GM12801 (cell line): ENCODE measurements around the gene RGS2.

Experiments
- TF ChIP-seq, protein P1 (sequence below): IDR thresholded peaks from one replicate; pipeline ENCODE4 v1.5.1; 2011; ENCODE audit warnings: control low read depth; ENCODE audit not compliant: insufficient read length; ENCODE audit errors: extremely low read depth

The RGS2 gene

DNA sequence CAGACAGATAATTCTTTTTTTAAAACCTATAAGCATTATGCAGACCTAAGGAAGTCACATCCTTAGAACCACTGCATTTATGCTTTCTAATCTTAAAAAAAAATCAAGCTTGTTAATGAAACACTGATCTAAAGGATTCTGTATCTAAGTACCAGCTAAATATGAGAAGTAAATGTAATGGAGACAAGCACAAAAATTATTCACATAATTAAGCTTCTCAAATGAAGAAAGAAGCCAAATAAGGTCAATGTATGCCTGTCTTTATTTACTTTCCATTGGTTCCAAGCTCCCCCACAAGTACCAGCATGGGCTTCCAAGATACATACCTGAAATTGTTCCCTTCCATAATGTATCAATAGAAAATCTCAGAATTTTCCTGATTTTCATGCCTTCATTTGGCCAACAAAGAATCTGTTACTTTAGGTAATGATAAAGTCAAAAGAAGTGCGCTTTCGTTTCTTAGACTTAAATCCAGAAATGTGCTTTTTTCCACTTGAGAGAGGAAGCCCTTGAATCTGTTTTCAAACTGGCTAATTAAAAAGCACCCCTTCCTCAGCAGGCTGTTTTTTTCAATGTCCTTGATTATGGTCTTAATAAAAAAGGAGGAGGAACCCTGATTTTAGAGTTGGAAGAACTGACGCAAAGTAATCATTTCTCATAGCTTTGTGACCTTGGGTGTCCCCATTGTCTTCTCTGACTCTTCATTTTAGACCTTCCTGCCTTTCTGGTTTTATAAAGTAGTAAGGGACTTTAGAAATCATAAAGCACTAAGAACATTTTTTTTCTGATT is 3.8 kb downstream of the RGS2 start:
- TF ChIP-seq, protein P1, sequence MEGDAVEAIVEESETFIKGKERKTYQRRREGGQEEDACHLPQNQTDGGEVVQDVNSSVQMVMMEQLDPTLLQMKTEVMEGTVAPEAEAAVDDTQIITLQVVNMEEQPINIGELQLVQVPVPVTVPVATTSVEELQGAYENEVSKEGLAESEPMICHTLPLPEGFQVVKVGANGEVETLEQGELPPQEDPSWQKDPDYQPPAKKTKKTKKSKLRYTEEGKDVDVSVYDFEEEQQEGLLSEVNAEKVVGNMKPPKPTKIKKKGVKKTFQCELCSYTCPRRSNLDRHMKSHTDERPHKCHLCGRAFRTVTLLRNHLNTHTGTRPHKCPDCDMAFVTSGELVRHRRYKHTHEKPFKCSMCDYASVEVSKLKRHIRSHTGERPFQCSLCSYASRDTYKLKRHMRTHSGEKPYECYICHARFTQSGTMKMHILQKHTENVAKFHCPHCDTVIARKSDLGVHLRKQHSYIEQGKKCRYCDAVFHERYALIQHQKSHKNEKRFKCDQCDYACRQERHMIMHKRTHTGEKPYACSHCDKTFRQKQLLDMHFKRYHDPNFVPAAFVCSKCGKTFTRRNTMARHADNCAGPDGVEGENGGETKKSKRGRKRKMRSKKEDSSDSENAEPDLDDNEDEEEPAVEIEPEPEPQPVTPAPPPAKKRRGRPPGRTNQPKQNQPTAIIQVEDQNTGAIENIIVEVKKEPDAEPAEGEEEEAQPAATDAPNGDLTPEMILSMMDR, result no peak

DNA sequence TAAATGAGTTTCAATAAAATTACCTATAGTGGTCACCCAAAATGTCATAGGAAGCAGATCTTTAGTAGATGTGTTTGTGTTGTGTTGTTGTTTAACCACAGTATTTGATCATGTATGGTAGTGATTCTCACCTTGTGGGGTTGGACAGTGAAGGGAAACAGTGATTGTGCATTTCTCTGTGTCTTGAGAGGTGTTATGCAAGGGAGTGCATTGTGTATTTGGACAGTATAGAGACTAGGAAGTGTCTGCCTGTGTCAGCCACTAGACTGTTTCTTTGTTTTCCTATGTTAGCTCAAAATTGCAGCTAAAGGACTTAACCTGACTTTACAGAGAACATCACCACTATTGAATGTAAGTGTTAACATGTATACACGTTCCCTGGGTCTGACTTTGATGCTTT is 6.0 kb downstream of the RGS2 start:
- TF ChIP-seq, protein P1, result no peak

GRCh38 chr1:192817246-192817645 is 8.4 kb downstream of the RGS2 start:
- TF ChIP-seq, protein P1, result no peak

GRCh38 chr1:192821296-192821695 is 12.5 kb downstream of the RGS2 start:
- TF ChIP-seq, protein P1, result no peak

DNA sequence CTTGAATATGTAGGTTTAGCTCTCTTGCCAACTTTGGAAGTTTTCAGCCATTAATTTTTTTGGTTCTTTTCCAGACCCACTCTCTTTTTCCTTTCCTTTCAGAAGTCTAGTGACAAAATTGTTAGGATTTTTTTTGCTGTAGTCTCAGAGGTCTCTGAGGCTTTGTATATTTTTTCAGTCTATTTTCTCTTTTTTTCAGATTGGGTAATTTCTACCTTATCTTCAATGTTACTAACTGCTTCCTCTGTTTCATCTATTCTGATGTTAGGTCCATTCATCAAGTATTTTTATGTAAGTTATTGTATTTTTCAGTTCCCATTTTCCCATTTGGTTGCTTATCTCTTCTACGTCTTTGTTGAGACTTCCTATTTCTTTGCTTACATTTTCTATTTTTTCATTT is 15.7 kb downstream of the RGS2 start:
- TF ChIP-seq, protein P1, result no peak

DNA sequence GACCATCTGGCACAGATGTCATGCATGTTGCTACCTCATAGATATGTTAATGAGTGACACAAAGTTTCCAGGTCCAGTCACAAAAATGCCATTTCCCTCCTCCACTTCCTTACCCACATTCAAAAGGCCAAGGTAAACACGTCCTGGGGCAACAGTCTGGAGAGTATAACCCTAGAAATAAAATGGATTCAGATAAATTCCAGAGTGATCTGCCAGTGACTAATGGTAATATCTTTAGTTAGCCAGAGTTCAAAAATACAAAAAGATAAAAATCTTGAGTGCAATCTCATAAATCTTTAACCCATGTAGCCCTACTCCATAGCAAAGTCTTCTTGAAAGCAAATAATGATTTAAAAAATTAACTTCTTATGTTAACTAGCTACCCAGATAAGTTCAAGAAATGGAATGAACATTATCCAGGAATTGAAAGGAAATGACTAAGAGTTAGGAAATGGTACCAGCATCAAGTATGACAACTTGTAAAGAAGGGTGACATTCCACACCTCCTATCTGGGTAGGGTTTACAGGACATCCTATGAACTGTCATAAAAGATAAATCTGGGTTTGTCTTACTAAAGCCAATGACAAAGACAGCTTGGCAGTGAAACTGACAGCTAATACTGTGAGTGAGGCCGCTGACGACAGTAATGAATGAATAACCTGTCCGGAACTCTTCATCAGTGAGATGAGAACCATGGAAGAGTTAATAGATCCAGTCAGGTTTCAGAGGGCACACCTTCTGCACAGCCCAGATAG is 18.1 kb downstream of the RGS2 start:
- TF ChIP-seq, protein P1, result no peak

- TF ChIP-seq, protein P1, result no peak
These were observed 21.9 kb downstream of the RGS2 start for GRCh38 chr1:192830595-192831246.
